ENCODE results near the gene SPATA1.

- TF ChIP-seq CTCF (optimal IDR thresholded peaks at IDR 0.05 in 1 of 3, IDR thresholded peaks at IDR 0.05 in 1 of 3, conservative IDR thresholded peaks at IDR 0.05 in 1 of 3; ENCODE audit: extremely low read depth in 1 of 3, insufficient read depth in 2 of 3, low read length in 3 of 3): no peak
- no peak for TF ChIP-seq EZH2 (IDR thresholded peaks at IDR 0.05; ENCODE audit: low read length)
Measured at GRCh38 chr1:84550826-84551225, 44.6 kb downstream of the SPATA1 start.

All from keratinocyte (primary cell).